SK-N-SH (cell line): ENCODE data around the gene SF3A2. TPM values are rescaled to one million over a fixed set of nuclear protein-coding genes. Genes with fewer than 3 reads are reported as not detected.

Experiments used
- CTCF ChIA-PET: fragments of 300-600, 350-600 bp; formaldehyde crosslinking; extraction: SDS; loops from one replicate; lab custom pipeline; 2021; lab: Yijun Ruan, JAX
- POLR2A ChIA-PET: fragments of 350-600 bp; sonication (Branson Sonifier 250); formaldehyde crosslinking; extraction: SDS; loops from one replicate; lab custom pipeline; 2020; ENCODE audit warnings: antibody characterized with exemption, inconsistent platforms; lab: Yijun Ruan, JAX
- DNase-seq: peaks from one replicate; pipeline ENCODE4 v3.0.0; 2012
- H2AFZ ChIP-seq: fragments of 200-600 bp; sonication (generic); 2 replicates; pipeline ENCODE4 v1.8.1; 2016; ENCODE audit warnings: antibody characterized with exemption, mild to moderate bottlenecking, low read depth
- H3F3A ChIP-seq: fragments of 200-600 bp; sonication (generic); replicated peaks from 2 replicates; pipeline ENCODE3; 2016; ENCODE audit warnings: antibody characterized with exemption, mild to moderate bottlenecking; ENCODE audit not compliant: insufficient read depth
- H3K27ac ChIP-seq, 2 experiments: fragments of 200-500 bp in 1 of 2; fragments of 200-600 bp in 1 of 2; sonication (Bioruptor generic) in 1 of 2; sonication (generic), shearing (Covaris generic) in 1 of 2; 2 replicates each; pipeline versions ENCODE4 v1.5.1 to v1.6.1; 2014 to 2016; ENCODE audit warnings: low read depth in 2 of 2, inconsistent platforms in 1 of 2, low read length in 1 of 2, mild to moderate bottlenecking in 1 of 2, mixed read lengths in 1 of 2
- H3K27me3 ChIP-seq: fragments of 200-600 bp; sonication (generic), shearing (Covaris generic); 2 replicates; pipeline ENCODE4 v1.6.1; 2016; ENCODE audit warnings: mixed run types; ENCODE audit not compliant: insufficient read depth
- H3K36me3 ChIP-seq, 2 experiments: fragments of 200-500 bp in 1 of 2; fragments of 200-600 bp in 1 of 2; sonication (Bioruptor generic) in 1 of 2; sonication (generic) in 1 of 2; replicated peaks in 1 of 2; 2 replicates each; pipeline versions ENCODE3 to v1.5.1; 2014 to 2016; ENCODE audit warnings: low read length in 1 of 2, mild to moderate bottlenecking in 1 of 2; ENCODE audit not compliant: insufficient read depth in 2 of 2, control insufficient read depth in 1 of 2
- H3K4me1 ChIP-seq, 2 experiments: fragments of 200-500 bp in 1 of 2; fragments of 200-600 bp in 1 of 2; sonication (Bioruptor generic) in 1 of 2; sonication (generic), shearing (Covaris generic) in 1 of 2; 2 replicates each; pipeline versions ENCODE4 v1.5.1 to v1.6.1; 2014 to 2016; ENCODE audit warnings: low read depth in 1 of 2, low read length in 1 of 2, mixed run types in 1 of 2; ENCODE audit not compliant: insufficient read depth in 2 of 2, control insufficient read depth in 1 of 2
- H3K4me2 ChIP-seq: fragments of 200-600 bp; sonication (generic), shearing (Covaris generic); 2 replicates; pipeline ENCODE4 v1.6.1; 2017; ENCODE audit warnings: mixed run types
- H3K4me3 ChIP-seq, 2 experiments: fragments of 200-500 bp in 1 of 2; fragments of 200-600 bp in 1 of 2; sonication (Bioruptor generic) in 1 of 2; sonication (generic), shearing (Covaris generic) in 1 of 2; 2 replicates each; pipeline versions ENCODE4 v1.5.1 to v1.8.1; 2014 to 2016; ENCODE audit warnings: low read depth in 2 of 2, inconsistent platforms in 1 of 2, low read length in 1 of 2, mild to moderate bottlenecking in 1 of 2, mixed read lengths in 1 of 2, moderate library complexity in 1 of 2
- H3K79me2 ChIP-seq: fragments of 200-600 bp; sonication (generic); 2 replicates; pipeline ENCODE4 v1.8.1; 2017; ENCODE audit warnings: mild to moderate bottlenecking; ENCODE audit not compliant: insufficient read depth
- H3K9ac ChIP-seq: fragments of 200-600 bp; sonication (generic); 2 replicates; pipeline ENCODE4 v1.6.1; 2017; ENCODE audit warnings: mixed run types
- H3K9me2 ChIP-seq: fragments of 200-600 bp; sonication (generic); 2 replicates; pipeline ENCODE4 v1.6.1; 2017; ENCODE audit warnings: mixed run types
- H3K9me3 ChIP-seq: fragments of 200-600 bp; sonication (generic); 2 replicates; pipeline ENCODE4 v1.6.1; 2017; ENCODE audit warnings: mixed run types, mild to moderate bottlenecking, moderate library complexity
- H4K20me1 ChIP-seq: fragments of 200-600 bp; sonication (generic); 2 replicates; pipeline ENCODE4 v1.6.1; 2017; ENCODE audit warnings: mild to moderate bottlenecking, mixed run types; ENCODE audit not compliant: insufficient read depth
- ELF1 ChIP-seq: IDR thresholded peaks from 2 replicates; pipeline ENCODE4 v1.4.0; 2012
- EZH2phosphoT487 ChIP-seq: fragments of 200-600 bp; sonication (generic); IDR thresholded peaks from 2 replicates; pipeline ENCODE4 v1.6.1; 2017; ENCODE audit warnings: low read depth, mixed run types, mild to moderate bottlenecking, antibody characterized with exemption, moderate library complexity, borderline replicate concordance
- FOXM1 ChIP-seq: IDR thresholded peaks from 2 replicates; pipeline ENCODE4 v1.4.0; 2012; ENCODE audit warnings: low read depth, mild to moderate bottlenecking
- GATA2 ChIP-seq: sonication (generic); formaldehyde crosslinking; IDR thresholded peaks from 2 replicates; pipeline ENCODE4 v1.5.0; 2020; ENCODE audit warnings: mild to moderate bottlenecking, missing genetic modification reagents
- JUND ChIP-seq: IDR thresholded peaks from 2 replicates; pipeline ENCODE4 v1.4.0; 2012
- MAX ChIP-seq: IDR thresholded peaks from 2 replicates; pipeline ENCODE4 v1.4.0; 2012; ENCODE audit warnings: low read depth
- MXI1 ChIP-seq: IDR thresholded peaks from 2 replicates; pipeline ENCODE4 v1.6.1; 2012; ENCODE audit warnings: mild to moderate bottlenecking, low read depth, low read length, improper control_type of control experiment
- POLR2AphosphoS5 ChIP-seq: IDR thresholded peaks from 2 replicates; pipeline ENCODE4 v1.6.1; 2012; ENCODE audit warnings: low read depth, low read length
- RFX5 ChIP-seq: IDR thresholded peaks from 2 replicates; pipeline ENCODE4 v1.6.1; 2012; ENCODE audit warnings: mild to moderate bottlenecking, improper control_type of control experiment, low read length
- SIN3A ChIP-seq: IDR thresholded peaks from 2 replicates; pipeline ENCODE4 v1.6.1; 2012; ENCODE audit warnings: low read depth, mild to moderate bottlenecking, low read length, moderate library complexity, borderline replicate concordance
- TAF1 ChIP-seq: IDR thresholded peaks from 2 replicates; pipeline ENCODE4 v1.6.1; 2012; ENCODE audit warnings: low read depth, mild to moderate bottlenecking, low read length, moderate library complexity, borderline replicate concordance
- USF2 ChIP-seq: fragments of 150-350 bp; IDR thresholded peaks from 2 replicates; pipeline ENCODE4 v1.6.1; 2017; ENCODE audit warnings: antibody characterized with exemption, low read length, low read depth, borderline replicate concordance
- WGBS: methylation state at CpG from one replicate; pipeline ENCODE4 v1.1.6; 2017; ENCODE audit warnings: low lambda C conversion rate; 5-methylcytosine and 5-hydroxymethylcytosine counted together
- polyA plus RNA-seq, 3 experiments: library from polyadenylated mRNA; depleted of rRNA; stranded (reverse); fragments of >200 nt; gene quantifications; 2 replicates each; pipeline ENCODE4 v1.2.3, GENCODE V29; 2012
- TF ChIP-seq, protein P1 (sequence below): IDR thresholded peaks from 2 replicates; pipeline ENCODE4; 2012

SF3A2 gene
- polyA plus RNA-seq, 1 of the 3 experiments (the other 2 are of a cell fraction) = 55.8 TPM

GRCh38 chr19:2249880-2250765 is 13.5 kb downstream of the SF3A2 start:
- Histone ChIP-seq H3K4me1 (peaks cover 6 to 19% of the 10 kb centered on the region in 2 experiments; a peak in 2 of 4 replicates), H3K79me2 (peaks cover 9% of the 10 kb centered on the region; the same call in 1 of the 2 replicates), H3K36me3 (peaks cover 6 to 51% of the 10 kb centered on the region in 2 experiments), H3K4me2 (no peak overlapping the region), H3K4me3 (no peak overlapping the region), H3K27ac (no peak overlapping the region), H3K27me3 (no peaks in the 10 kb centered on the region), H3K9me2 (no peaks in the 10 kb centered on the region), H4K20me1 (peaks cover 14% of the 10 kb centered on the region), H3F3A (peaks cover 12% of the 10 kb centered on the region), H3K9ac (no peak overlapping the region), H3K9me3 (no peaks in the 10 kb centered on the region), H2AFZ (no peak overlapping the region)
- CTCF ChIA-PET = interaction anchor here (1.0 to 1.4 kb wide), 2 partner anchors 10 to 12 kb away, joined by 3 to 4 read pairs; no protein-coding TSS in a partner anchor
- WGBS = 93% methylated on average over 18 of the region's 43 CpGs
- POLR2A ChIA-PET = interaction anchor here (1.1 kb wide), 1 partner anchor 52 kb away, joined by 4 read pairs; no protein-coding TSS in a partner anchor
- peak; percentile 36 for DNase-seq
- peak; percentile 58 for TF ChIP-seq POLR2AphosphoS5
- no peak for TF ChIP-seq ELF1

DNA sequence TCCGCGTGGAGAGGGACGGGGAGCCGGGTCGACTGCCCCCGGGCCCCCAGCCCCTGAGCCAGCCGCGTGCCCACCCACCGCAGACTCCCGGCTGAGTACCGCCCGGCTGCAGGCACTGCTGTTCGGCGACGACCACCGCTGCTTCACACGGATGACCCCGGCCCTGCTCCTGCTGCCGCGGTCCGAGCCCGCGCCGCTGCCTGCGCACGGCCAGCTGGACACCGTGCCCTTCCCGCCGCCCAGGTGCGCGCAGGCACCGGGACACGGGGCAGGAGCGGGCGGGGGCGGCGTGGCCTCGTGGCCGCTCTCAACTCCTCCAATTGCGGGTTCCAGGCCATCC is 14.1 kb downstream of the SF3A2 start:
- POLR2A ChIA-PET = interaction anchor here (1.1 kb wide), 1 partner anchor 52 kb away, joined by 4 read pairs; no protein-coding TSS in a partner anchor
- CTCF ChIA-PET = no interaction called here

DNA sequence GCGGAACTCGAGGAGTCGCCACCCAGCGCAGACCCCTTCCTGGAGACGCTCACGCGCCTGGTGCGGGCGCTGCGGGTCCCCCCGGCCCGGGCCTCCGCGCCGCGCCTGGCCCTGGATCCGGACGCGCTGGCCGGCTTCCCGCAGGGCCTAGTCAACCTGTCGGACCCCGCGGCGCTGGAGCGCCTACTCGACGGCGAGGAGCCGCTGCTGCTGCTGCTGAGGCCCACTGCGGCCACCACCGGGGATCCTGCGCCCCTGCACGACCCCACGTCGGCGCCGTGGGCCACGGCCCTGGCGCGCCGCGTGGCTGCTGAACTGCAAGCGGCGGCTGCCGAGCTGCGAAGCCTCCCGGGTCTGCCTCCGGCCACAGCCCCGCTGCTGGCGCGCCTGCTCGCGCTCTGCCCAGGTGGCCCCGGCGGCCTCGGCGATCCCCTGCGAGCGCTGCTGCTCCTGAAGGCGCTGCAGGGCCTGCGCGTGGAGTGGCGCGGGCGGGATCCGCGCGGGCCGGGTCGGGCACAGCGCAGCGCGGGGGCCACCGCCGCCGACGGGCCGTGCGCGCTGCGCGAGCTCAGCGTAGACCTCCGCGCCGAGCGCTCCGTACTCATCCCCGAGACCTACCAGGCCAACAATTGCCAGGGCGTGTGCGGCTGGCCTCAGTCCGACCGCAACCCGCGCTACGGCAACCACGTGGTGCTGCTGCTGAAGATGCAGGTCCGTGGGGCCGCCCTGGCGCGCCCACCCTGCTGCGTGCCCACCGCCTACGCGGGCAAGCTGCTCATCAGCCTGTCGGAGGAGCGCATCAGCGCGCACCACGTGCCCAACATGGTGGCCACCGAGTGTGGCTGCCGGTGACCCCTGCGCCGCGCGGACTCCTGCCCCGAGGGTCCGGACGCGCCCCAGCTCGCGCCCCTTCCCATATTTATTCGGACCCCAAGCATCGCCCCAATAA is 14.8 kb downstream of the SF3A2 start:
- H2AFZ ChIP-seq = no peak overlapping the region
- POLR2A ChIA-PET = no interaction called here
- H3K36me3 ChIP-seq = peaks cover under 1 to 38% of the 10 kb centered on the region in 2 experiments

More for the DNA sequence above, 14.1 kb downstream of the SF3A2 start:
- Histone ChIP-seq H2AFZ (no peak overlapping the region), H3K4me2 (no peak overlapping the region), H3K9me2 (no peaks in the 10 kb centered on the region), H3K79me2 (peaks cover 6% of the 10 kb centered on the region; the same call in 1 of the 2 replicates), H3K27me3 (no peaks in the 10 kb centered on the region), H4K20me1 (peaks cover 12% of the 10 kb centered on the region), H3K4me1 (peaks cover 6 to 19% of the 10 kb centered on the region in 2 experiments; a peak in 2 of 4 replicates), H3K4me3 (no peak overlapping the region), H3K36me3 (peaks cover 4 to 45% of the 10 kb centered on the region in 2 experiments), H3K9me3 (no peaks in the 10 kb centered on the region), H3F3A (peaks cover 12% of the 10 kb centered on the region), H3K9ac (no peak overlapping the region), H3K27ac (no peak overlapping the region)
- no peak for TF ChIP-seq ELF1
- no peak for TF ChIP-seq MXI1
- WGBS = 94% methylated on average over 8 of the region's 40 CpGs
- DNase-seq = peak; percentile 46

More for the DNA sequence above, 14.8 kb downstream of the SF3A2 start:
- peaks cover 6 to 24% of the 10 kb centered on the region in 2 experiments; a peak in 2 of 4 replicates for H3K4me1 ChIP-seq
- H3K79me2 ChIP-seq = no peaks in the 10 kb centered on the region
- peak; percentile 29 for DNase-seq
- H3K4me3 ChIP-seq = no peak overlapping the region
- H3K9me3 ChIP-seq = no peaks in the 10 kb centered on the region
- CTCF ChIA-PET = interaction anchor here (1.4 kb wide), 1 partner anchor 12 kb away, joined by 4 read pairs; no protein-coding TSS in a partner anchor
- H3K27me3 ChIP-seq = no peaks in the 10 kb centered on the region
- TF ChIP-seq, protein P1, sequence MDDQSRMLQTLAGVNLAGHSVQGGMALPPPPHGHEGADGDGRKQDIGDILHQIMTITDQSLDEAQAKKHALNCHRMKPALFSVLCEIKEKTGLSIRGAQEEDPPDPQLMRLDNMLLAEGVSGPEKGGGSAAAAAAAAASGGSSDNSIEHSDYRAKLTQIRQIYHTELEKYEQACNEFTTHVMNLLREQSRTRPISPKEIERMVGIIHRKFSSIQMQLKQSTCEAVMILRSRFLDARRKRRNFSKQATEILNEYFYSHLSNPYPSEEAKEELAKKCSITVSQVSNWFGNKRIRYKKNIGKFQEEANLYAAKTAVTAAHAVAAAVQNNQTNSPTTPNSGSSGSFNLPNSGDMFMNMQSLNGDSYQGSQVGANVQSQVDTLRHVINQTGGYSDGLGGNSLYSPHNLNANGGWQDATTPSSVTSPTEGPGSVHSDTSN = no peak
- TF ChIP-seq TAF1 (no peak), MAX (no peak), USF2 (no peak), ELF1 (no peak), MXI1 (no peak), EZH2phosphoT487 (no peak), GATA2 (CRISPR knock-in tag) (no peak), SIN3A (no peak), RFX5 (no peak), FOXM1 (no peak), JUND (no peak)
- no peak overlapping the region for H3K4me2 ChIP-seq
- no peak overlapping the region for H3K27ac ChIP-seq
- H4K20me1 ChIP-seq = peaks cover 6% of the 10 kb centered on the region; the same call in 1 of the 2 replicates
- H3K9me2 ChIP-seq = no peaks in the 10 kb centered on the region
- 98% methylated on average over 84 of the region's 125 CpGs for WGBS
- H3F3A ChIP-seq = peaks cover 12% of the 10 kb centered on the region
- H3K9ac ChIP-seq = no peak overlapping the region
